HUES64 (cell line): ENCODE results near the gene RARB.

Experiments
- H3K27ac ChIP-seq: 2 replicates; pipeline ENCODE4 v1.7.0; 2013; ENCODE audit warnings: low read depth, low read length, inconsistent platforms
- H3K27me3 ChIP-seq: 2 replicates; pipeline ENCODE4 v1.6.1; 2013; ENCODE audit warnings: mild to moderate bottlenecking, low read length; ENCODE audit not compliant: insufficient read depth
- H3K36me3 ChIP-seq: 2 replicates; pipeline ENCODE4 v1.6.1; 2013; ENCODE audit warnings: mild to moderate bottlenecking, low read length; ENCODE audit not compliant: insufficient read depth
- H3K4me1 ChIP-seq: 2 replicates; pipeline ENCODE4 v1.6.1; 2013; ENCODE audit warnings: mild to moderate bottlenecking, low read length, moderate library complexity; ENCODE audit not compliant: insufficient read depth
- H3K4me3 ChIP-seq: 2 replicates; pipeline ENCODE4 v1.5.1; 2013; ENCODE audit warnings: mild to moderate bottlenecking, low read length, moderate library complexity
- H3K9ac ChIP-seq: 2 replicates; pipeline ENCODE4 v1.6.1; 2013; ENCODE audit warnings: mild to moderate bottlenecking, low read depth, low read length
- H3K9me3 ChIP-seq: 2 replicates; pipeline ENCODE4 v1.6.1; 2013; ENCODE audit warnings: low read depth, low read length; ENCODE audit not compliant: insufficient read depth
- WGBS: fragments of 150-250, 120-280 bp; methylation state at CpG from one replicate; pipeline ENCODE4 v1.1.7; 2013; ENCODE audit warnings: missing lambda C conversion rate; 5-methylcytosine and 5-hydroxymethylcytosine counted together

RARB gene

GRCh38 chr3:25432176-25432720, 4.2 kb downstream of the RARB start:
- peaks cover 57% of the 10 kb centered on the region for H3K4me1 ChIP-seq
- no peaks in the 10 kb centered on the region for H3K9me3 ChIP-seq
- no peak overlapping the region for H3K4me3 ChIP-seq
- H3K27me3 ChIP-seq = peaks cover 9% of the 10 kb centered on the region; the same call in 1 of the 2 replicates
- WGBS = 90% methylated on average over 3 of the region's 4 CpGs
- H3K27ac ChIP-seq = no peak overlapping the region
- no peaks in the 10 kb centered on the region for H3K36me3 ChIP-seq
- H3K9ac ChIP-seq = no peak overlapping the region

DNA sequence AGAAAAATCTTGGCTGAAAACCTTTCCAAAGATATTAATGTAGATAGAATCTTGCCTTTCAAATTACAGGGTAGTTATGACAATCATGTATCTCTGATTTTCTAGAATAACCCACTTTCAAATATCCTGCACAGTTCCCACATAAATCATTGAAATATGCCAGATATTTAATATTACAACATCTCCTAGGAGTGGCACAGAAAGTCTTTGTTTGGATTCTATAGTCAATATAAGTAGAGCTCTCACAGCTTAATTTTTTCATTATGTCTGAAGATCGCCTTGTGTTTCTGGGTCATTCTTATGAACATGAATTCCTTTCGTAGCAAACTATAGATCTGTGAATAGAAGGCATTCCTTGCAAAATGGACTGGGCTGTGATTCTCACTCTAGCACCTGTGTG, 5.0 kb downstream of the RARB start:
- WGBS = 91% methylated on average over 2 of the region's 2 CpGs
- H3K9ac ChIP-seq = no peak overlapping the region
- peaks cover 9% of the 10 kb centered on the region; the same call in 1 of the 2 replicates for H3K27me3 ChIP-seq
- H3K9me3 ChIP-seq = no peaks in the 10 kb centered on the region
- H3K36me3 ChIP-seq = no peaks in the 10 kb centered on the region
- no peak overlapping the region for H3K4me3 ChIP-seq
- no peak overlapping the region for H3K27ac ChIP-seq
- peaks cover 56% of the 10 kb centered on the region for H3K4me1 ChIP-seq

- H3K36me3 ChIP-seq = no peaks in the 10 kb centered on the region
- H3K4me3 ChIP-seq = no peak overlapping the region
- WGBS = 83% methylated on average over 5 of the region's 5 CpGs
- H3K27me3 ChIP-seq = peaks cover under 1% of the 10 kb centered on the region; the same call in 1 of the 2 replicates
- peaks cover 55% of the 10 kb centered on the region for H3K4me1 ChIP-seq
- H3K27ac ChIP-seq = no peak overlapping the region
- no peaks in the 10 kb centered on the region for H3K9me3 ChIP-seq
- H3K9ac ChIP-seq = no peak overlapping the region
Observed at GRCh38 chr3:25433868-25434267, 5.8 kb downstream of the RARB start.

- WGBS = 69% methylated on average over 6 of the region's 6 CpGs
- no peak overlapping the region for H3K9ac ChIP-seq
Observed at GRCh38 chr3:25437953-25438352, 9.9 kb downstream of the RARB start.

DNA sequence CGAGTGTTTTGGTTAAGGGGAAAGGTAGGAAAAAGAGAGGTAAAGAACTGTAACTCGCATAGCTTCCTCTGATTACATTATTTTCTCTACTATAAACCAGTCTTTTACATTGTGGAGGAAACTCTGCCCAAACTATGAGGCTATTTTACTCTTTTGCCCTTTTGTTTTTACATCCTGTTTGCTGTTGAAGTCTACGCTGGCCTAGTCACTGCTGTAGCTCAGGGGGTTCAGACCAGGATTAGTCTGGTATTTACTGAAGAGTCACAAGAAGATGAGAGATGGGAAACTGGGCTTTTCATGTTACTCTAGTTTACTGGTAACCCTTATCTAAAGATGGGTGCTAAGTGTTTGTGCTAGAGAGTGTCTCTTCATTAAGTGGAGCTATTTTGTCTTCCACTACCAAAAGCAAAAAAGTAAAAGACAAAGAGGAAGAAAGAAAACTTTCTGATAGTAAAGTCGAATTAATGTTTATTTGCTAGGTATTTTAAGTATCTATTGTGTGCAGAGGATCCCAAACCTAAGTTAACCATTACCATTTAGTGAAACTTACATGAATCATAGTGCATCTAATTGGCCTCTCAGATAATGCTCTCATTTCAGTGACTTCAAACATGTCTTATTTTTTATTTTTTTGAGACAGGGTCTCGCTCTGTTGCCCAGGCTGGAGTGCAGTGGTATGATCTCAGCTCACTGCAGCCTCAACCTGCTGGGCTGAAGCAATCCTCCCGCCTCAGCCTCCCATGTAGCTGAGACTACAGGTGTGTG, 10.9 kb downstream of the RARB start:
- H3K9me3 ChIP-seq = no peaks in the 10 kb centered on the region
- no peaks in the 10 kb centered on the region for H3K27me3 ChIP-seq
- no peaks in the 10 kb centered on the region for H3K36me3 ChIP-seq
- no peak overlapping the region for H3K9ac ChIP-seq
- peaks cover 20% of the 10 kb centered on the region for H3K4me1 ChIP-seq
- 93% methylated on average over 4 of the region's 6 CpGs for WGBS
- no peak overlapping the region for H3K4me3 ChIP-seq
- no peak overlapping the region for H3K27ac ChIP-seq

More at GRCh38 chr3:25437953-25438352, 9.9 kb downstream of the RARB start:
- Histone ChIP-seq H3K36me3 (no peaks in the 10 kb centered on the region), H3K27ac (no peak overlapping the region), H3K4me1 (peaks cover 25% of the 10 kb centered on the region), H3K4me3 (no peak overlapping the region), H3K9me3 (no peaks in the 10 kb centered on the region), H3K27me3 (no peaks in the 10 kb centered on the region)

DNA sequence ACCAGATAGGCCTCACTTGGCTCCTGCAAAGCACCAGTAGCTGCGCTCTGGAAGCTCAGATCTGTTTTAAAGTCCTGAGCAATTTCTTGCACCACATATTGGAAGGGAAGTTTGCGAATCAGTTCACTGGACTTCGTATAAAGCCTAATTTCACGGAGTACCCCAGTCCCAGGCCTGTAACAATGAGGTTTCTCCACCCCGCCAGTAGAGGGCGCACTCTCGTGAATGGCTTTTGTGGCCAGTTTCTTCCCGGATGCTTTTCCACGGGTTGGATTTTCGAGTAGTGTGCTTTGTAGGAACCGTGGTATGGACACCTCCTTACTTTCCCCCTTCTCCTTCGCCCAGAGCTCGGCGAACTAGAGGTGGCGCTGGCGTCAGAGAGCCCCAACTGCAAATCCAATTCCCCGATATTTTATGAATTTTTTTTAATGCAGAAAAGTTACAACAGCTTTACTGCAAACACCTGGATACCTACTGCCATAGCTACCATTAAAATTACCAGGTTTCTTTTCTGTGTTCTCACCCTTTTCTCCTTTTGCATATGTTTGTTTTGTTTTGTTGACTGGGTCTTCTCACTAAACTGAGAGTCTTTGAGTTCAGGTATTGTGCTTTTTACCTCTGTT, 13.3 kb downstream of the RARB start:
- 96% methylated on average over 17 of the region's 17 CpGs for WGBS
- no peaks in the 10 kb centered on the region for H3K36me3 ChIP-seq
- H3K4me3 ChIP-seq = no peak overlapping the region
- H3K27ac ChIP-seq = no peak overlapping the region
- H3K4me1 ChIP-seq = peaks cover 10% of the 10 kb centered on the region; the same call in 1 of the 2 replicates
- H3K27me3 ChIP-seq = no peaks in the 10 kb centered on the region
- H3K9ac ChIP-seq = no peak overlapping the region
- no peaks in the 10 kb centered on the region for H3K9me3 ChIP-seq

DNA sequence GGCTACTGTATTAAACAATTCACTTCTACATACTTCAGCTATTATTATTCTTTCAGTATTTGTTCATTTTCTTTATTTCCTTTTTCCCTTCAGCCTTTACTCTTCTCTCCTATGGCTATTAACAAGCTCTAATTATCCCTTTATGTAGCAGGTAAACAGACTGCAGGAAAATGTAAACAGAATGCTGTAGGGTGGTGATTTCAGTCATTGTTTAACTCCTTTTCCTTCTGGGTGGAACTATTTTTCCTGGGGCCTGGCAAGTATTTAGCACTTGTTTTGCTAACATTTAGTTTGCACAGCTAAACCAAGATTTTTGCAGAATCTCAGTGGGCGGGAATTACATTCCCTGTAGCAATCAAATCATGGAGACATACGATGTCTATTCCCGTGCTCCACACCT, 14.4 kb downstream of the RARB start:
- peaks cover 10% of the 10 kb centered on the region; the same call in 1 of the 2 replicates for H3K4me1 ChIP-seq
- no peak overlapping the region for H3K4me3 ChIP-seq
- H3K36me3 ChIP-seq = no peaks in the 10 kb centered on the region
- H3K27me3 ChIP-seq = no peaks in the 10 kb centered on the region
- no peaks in the 10 kb centered on the region for H3K9me3 ChIP-seq
- no peak overlapping the region; the same call in 1 of the 2 replicates for H3K27ac ChIP-seq
- 61% methylated on average over 3 of the region's 3 CpGs for WGBS
- no peak overlapping the region for H3K9ac ChIP-seq

DNA sequence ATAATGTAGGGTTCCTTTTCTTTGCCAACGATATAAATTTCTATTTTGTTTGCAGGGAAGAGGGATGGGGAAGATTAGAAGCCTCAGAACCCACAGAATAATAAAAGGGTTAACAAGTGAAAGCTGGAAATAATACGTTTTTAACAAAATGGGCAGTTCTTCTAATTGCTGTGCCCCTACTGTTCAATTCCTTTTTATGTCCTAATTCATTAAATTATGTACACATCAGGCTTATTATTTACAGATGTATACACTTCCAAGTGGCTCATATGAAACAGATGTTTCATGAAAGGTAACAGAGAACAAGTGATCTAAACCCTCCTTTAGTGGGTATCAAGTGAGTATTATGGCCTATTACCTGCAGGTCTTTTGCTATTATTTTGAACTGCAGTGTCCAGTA, 16.2 kb downstream of the RARB start:
- H3K9me3 ChIP-seq = no peaks in the 10 kb centered on the region

DNA sequence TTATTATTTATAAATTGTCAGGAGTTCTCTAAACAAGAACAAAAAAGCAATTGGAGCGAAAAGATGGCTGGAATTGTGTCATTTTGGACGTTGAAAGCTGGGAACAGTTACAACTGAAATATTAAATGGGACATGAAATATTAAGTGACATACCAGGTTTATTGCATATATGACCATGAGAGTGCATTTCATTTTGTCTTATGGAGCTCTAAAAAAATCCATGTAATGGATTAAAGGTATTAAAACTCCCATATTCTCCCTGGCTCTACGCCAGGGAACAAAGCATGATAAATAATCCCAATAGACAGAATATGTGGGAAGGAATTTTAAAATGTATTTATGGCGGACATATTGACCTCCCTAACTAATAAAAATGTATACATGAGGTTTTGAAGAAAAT, 17.7 kb downstream of the RARB start:
- Histone ChIP-seq H3K27ac (no peak overlapping the region), H3K36me3 (no peaks in the 10 kb centered on the region), H3K9me3 (no peaks in the 10 kb centered on the region), H3K4me1 (peaks cover 8% of the 10 kb centered on the region), H3K4me3 (no peak overlapping the region), H3K27me3 (no peaks in the 10 kb centered on the region), H3K9ac (no peak overlapping the region)
- WGBS = 97% methylated on average over 2 of the region's 4 CpGs

More for the DNA sequence above, 16.2 kb downstream of the RARB start:
- H3K9ac ChIP-seq = no peak overlapping the region
- 93% methylated on average over 2 of the region's 2 CpGs for WGBS
- H3K36me3 ChIP-seq = no peaks in the 10 kb centered on the region
- no peaks in the 10 kb centered on the region for H3K27me3 ChIP-seq
- H3K27ac ChIP-seq = no peak overlapping the region
- H3K4me1 ChIP-seq = peaks cover 5% of the 10 kb centered on the region
- no peak overlapping the region for H3K4me3 ChIP-seq

DNA sequence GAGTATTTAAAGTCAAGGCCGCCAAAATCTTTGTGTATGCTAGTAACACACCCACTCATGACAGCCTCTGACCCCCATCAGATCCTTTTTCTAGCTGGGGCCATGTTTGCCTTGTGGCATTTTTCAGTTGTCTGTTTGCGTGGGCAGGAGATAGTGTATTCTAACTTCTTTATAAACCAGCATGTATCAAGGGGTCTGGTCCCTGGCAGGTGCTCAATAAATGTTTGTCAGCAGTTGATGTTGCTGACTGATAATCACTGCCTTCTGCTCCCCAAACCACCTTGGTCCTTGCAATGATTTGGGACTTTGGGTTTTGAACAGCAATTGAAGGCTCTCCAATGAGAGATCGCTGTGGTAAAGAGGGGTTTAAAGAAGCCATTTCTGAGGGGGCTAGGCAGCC, 19.2 kb downstream of the RARB start:
- 94% methylated on average over 3 of the region's 3 CpGs for WGBS
- H3K9ac ChIP-seq = no peak overlapping the region
- no peaks in the 10 kb centered on the region for H3K9me3 ChIP-seq
- H3K27ac ChIP-seq = no peak overlapping the region
- H3K4me3 ChIP-seq = no peak overlapping the region
- H3K27me3 ChIP-seq = no peaks in the 10 kb centered on the region
- no peaks in the 10 kb centered on the region for H3K36me3 ChIP-seq
- peaks cover 8% of the 10 kb centered on the region for H3K4me1 ChIP-seq

- Histone ChIP-seq H3K4me3 (no peak overlapping the region), H3K36me3 (no peaks in the 10 kb centered on the region), H3K27ac (no peak overlapping the region), H3K4me1 (peaks cover 10% of the 10 kb centered on the region), H3K9ac (no peak overlapping the region), H3K27me3 (no peaks in the 10 kb centered on the region), H3K9me3 (no peaks in the 10 kb centered on the region)
- WGBS = no CpG with 5 or more reads among the region's 3 CpGs
Observed at GRCh38 chr3:25447925-25448324, 19.9 kb downstream of the RARB start.
